Dedifferentiated amniotic fluid mesenchymal stem cell (primary cell): ENCODE results near the gene TMEM43.

ENCODE experiments used
- DNase-seq: peaks from one replicate; pipeline ENCODE4 v3.0.0-alpha.2; 2016; ENCODE audit errors: extremely low spot score

Gene TMEM43

GRCh38 chr3:14151471-14152083 lies 26.7 kb downstream of the TMEM43 start:
- no peak for DNase-seq

DNA sequence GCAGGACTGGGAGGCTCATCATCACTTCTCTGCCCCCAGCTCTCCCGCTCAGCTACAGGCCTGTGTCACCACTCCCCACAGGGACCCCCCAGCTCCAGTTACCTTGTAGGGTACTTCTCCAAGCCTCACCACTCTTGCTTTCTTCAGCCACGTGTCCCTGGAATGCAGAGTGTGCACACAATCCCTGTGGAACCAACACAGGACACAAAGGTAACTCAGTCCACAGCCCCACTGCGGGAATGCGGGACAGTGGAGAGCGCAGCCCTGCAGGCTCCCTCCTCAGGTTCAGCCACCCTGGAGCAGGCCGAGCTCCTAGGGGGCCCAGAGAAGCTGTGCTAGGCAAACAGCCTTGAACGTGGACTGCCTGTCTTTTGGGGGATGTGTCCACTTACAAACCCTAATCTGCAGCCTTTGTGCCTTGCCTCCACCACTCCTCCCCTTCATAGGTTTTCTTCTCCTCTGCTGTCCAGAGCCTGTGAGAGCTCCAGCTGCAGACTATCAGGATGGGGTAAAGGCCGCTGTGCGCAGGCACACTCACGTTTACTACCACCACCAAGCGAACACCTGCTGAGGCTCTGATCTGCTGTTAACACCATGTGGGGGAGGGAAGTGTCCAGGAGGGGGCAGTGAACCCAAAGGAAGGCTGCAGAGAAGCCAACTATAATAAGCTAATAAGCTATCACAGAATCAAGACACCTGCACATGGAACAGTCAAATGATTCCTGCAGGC lies 27.5 kb downstream of the TMEM43 start:
- DNase-seq, result no peak

DNA sequence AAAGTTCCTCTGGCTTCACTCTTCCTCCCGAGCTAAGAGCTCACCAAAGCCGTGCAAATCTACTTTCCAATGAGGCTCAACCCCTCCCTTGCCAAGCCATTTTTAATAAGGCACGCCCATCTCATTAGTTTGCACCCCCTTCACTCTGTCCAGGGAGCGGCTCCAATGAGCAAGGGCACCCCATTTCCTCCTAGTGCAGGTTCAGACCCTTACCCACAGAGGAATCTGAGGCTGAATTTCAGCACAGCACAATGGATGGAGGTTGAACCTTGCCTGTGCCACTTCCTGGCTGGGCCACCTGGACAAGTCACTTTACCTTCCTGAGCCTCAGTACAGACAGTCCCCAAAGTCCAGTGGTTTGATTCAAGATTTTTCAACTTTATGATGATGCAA lies 28.1 kb downstream of the TMEM43 start:
- DNase-seq, result no peak

- no peak for DNase-seq
Measured at GRCh38 chr3:14153663-14154062, 28.8 kb downstream of the TMEM43 start.

DNA sequence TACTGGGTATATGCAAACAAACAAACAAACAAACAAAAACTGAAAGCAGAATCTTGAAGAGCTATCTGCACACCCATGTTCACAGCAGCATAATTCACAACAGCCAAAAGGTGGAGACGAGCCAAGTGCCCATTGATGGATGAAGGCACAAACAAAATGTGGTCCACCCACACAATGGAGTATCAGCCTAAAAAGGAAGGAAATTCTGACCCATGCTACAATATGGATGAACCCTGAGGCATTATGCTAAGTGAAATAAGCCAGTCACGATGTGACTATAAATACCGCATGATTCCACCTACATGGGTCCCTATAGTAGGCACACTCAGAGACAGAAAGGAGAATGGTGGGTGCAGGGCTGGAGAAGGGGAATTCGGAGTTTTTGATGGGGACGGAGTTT lies 29.4 kb downstream of the TMEM43 start:
- no peak for DNase-seq

- DNase-seq, result no peak
Measured at GRCh38 chr3:14154895-14155440, 30.1 kb downstream of the TMEM43 start.

- DNase-seq, result no peak
Measured at GRCh38 chr3:14156201-14156600, 31.3 kb downstream of the TMEM43 start.

GRCh38 chr3:14156843-14157561 lies 32.1 kb downstream of the TMEM43 start:
- no peak for DNase-seq

DNA sequence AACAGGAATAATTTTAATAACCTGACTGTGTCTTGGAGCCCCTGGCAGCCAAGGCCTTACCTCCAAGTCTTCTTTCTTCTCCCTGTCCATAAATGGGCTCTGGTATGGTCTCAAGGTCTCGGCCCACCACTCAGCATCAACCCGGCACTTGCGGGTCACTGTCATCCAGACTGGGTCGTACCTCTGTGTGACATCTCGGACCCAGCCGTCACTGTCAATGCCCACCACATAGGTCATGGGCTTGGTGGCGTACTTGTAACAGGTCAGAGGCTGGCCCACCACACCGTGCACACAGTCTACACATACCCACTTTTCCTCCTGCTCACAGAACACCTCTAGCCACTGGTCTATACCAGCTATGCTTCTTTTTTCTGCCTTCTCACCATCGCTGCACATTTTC lies 33.1 kb downstream of the TMEM43 start:
- DNase-seq, result no peak

GRCh38 chr3:14158370-14158769 lies 33.5 kb downstream of the TMEM43 start:
- no peak for DNase-seq

DNA sequence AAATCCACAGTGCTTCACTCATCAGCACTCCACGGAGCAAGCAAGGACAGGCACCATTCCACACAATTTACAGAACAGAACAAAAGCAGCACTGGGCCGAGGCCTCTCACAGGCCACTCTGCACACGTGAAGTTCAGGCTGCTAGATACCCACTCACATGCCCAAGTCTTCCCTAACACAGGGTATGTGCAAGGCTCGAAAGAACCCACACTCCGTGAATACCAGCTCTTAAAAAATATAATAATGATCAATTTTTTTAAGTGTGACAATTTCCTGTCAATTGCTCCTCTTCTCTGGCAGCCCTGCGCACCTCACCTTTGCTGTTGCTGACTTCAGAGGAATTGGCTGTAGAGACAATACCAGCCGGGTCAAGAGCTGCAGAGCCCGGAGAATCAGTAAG lies 34.6 kb downstream of the TMEM43 start:
- no peak for DNase-seq

DNA sequence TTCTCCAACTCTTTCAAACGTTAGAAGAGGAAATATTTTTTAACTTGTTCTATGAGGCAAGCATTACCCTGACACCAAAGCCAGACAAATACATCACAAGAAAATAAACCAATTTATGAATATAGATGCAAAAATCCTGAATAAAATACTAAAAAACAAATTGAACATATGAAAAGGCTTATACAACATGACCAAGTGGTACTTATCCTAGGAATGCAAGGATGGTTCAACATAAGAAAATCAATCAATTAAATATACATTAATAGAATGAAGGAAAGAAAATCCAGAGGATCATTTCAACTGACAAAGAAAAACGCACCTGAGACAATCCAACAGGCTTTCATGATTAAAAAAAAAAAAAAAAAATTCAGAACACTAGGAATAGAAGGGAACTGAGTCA lies 36.4 kb downstream of the TMEM43 start:
- DNase-seq, result no peak

- no peak for DNase-seq
Measured at GRCh38 chr3:14162178-14162577, 37.3 kb downstream of the TMEM43 start.

GRCh38 chr3:14166877-14167603 lies 42.2 kb downstream of the TMEM43 start:
- DNase-seq, result peak; percentile 30

DNA sequence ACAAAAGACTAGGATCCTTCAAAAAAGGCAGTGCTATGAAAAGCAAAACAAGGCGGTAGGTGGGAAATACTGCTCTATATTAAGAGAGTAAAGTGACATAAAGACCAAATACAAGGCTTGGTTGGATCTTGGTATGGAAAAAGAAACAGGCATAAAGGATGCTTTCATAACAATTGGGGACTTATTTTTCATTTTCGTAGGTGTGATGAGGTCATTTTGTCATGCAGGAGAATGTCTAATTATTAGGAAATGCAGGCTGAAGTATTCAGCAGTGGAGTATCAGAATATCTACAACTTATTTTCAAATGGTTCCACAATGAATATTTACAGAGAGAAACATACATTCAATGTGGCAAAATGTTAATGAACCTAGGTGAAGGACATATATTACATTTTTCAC lies 44.6 kb downstream of the TMEM43 start:
- DNase-seq, result no peak

DNA sequence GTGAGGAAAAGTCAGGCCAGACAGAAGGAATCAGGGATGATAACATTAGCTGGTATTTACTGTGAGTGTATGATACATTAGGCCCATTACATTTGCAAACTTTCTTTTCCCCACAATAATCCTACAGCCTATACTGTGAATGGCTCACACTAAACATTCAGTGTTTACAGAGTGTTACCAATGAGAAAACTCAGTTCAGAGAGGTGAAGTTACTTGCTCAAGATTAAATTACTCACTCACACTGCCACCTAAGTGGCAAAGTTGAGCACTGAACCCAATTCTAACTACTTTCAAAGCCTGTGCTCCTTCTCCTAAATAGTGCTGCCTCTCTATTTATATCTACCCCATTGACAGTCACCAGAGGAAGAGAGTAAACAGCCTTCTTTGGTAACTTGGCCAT lies 45.0 kb downstream of the TMEM43 start:
- no peak for DNase-seq

DNA sequence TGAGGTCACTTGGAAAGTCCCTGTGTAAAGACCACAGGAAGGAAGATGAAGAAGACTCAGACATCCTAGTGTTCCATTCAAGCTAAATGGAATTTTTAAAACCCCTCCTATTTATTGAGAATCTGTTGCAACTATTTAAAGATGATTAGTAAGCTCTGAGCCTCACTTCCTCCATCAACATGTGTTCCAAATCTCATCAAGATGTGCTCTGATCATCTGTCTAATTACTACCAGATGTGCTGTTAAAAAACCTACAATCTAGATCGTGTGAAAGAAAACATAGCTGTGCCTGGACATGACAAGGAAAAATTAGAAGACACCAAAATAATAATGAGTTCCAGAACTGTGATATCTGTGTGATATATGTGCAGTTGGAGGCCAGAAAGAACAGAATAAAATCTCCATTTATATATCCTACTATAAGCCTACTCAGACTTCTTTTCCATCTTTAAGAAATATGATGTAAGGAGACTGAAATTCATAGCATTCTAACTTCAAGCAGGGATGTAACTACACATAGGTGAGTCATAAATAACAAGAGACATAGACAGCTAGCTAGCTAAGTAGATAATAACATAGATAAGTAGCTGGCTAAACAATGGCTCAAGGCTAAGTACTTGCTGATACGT lies 45.8 kb downstream of the TMEM43 start:
- DNase-seq, result peak; percentile 89

DNA sequence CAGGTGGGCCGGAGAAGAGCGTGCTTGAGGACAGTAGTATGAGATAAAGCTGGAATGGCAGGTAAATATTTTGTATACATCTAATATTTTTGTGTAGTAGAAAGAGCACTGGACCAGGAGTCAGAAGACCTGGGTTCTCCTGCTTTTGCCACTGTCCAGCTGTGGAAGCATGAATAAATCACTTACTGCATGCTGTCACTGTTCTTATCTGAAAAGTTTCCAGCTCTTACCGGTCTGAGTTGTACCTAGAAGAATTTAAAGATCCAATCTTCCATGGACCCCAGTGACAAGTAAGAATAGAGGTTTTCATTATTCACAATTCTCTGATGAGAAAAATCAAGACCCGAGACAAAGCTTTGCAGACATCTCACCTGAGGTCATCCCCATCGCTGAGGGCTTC lies 47.6 kb downstream of the TMEM43 start:
- no peak for DNase-seq

DNA sequence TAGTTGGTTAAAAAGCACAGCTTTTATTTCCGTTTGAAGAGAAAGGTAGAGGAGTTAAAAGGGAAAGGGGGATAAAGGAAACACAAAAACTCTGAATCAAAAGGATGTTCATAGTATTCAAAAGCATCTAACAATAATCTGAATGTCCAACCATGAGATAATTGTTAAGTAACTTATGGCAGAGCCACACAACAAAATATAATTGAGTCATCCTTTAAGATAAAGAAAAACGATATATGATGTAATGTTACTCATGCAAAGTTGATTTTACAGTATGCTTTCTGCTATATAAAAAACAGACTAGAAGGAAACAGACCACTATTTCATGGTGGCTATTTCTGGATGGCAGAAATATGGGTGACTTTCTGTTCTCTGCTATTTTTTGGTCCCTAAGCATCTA lies 49.6 kb downstream of the TMEM43 start:
- no peak for DNase-seq

DNA sequence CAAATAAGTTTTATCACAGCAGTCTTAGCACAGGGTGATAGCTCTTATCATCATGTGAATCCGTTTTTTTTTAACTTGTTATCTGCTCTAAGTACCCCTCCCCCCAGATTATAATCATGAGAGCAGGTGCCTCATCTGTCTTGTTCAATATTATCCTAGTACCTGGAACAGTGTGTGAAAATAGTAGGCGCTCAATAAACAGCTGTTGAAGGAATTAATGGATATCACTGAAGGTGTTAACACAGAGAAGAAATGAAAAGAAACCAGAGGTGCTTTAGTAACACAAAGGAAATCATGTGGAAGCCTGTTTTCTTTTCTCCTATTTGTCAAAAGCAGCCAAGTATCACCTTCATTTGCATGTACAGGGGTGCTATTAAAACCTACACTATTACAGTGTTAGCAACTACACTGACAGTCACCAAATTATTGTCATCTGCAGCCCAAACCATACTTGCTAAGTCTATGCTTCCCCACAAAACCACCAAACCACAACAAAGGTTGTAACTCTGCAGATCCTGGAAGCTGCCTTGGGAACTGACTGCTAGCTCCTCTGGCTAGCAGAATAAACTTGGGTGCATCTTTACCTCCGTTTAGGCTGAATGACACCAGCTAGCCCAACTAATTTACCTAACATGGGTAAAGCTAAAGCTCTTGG lies 50.7 kb downstream of the TMEM43 start:
- DNase-seq, result no peak

DNA sequence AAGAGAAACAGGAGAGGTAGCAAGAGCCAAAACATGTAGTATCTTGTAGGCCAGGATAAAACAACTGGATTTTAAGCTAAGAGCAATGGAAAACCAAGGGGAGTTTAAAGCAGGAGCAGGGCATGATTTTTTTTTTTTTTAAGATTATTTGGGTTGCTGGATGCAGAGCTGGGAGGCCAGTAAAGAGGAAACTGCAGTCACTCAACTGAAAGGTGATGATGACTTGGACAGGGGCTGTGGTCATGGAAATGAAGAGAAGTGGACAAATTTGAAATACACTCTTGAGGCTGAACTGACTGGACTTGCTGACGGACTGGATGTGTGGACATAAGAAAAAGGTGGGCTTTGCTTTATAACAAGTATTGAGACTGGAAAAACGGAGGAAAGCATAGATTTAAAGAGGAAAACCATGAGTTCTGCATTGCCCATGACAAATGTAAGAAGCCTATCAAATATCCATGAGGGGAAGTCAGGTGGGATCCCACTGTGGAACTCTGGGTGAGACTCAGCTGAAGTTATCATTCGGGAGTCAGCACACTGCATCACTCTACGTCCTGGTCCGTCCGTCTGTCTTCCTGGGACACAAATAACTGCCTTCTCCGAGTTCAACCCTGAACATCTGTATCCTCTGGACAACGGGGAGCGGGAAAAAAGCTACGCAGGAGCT lies 52.9 kb downstream of the TMEM43 start:
- DNase-seq, result no peak
